SHP77 (cell line): Measurements from ENCODE around the gene IL22RA2.

Experiments used
- DNase-seq, 2 experiments: peaks; one replicate each; lab custom pipeline; 2025; lab: John Stamatoyannopoulos, UW

The IL22RA2 gene

DNA sequence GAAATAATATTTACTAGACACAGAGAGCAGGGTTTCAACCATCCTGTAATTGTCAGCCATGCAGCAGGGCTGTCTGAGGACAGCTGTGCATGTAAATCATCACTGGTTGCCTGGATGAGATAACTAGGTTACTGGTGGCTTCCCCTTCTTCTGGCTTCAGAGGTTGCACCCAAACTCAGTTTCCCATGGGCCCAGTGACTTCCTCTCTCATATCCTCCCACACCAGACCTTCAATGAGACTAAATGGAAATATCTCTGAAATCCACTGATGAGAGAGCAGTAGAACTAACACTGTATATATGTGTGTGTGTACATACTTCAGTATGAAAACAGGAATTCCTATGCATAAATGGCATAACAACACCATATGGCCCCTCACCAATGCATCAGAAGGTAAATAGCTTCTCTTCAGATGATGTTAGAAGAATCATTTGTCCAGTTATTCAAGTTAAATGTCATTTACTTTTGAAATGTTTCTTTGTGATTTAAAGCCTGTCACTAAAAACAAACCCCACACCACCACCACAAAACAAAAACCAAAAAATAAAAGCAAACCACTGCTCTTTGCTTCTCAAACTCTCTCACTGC lies 77.7 kb downstream of the IL22RA2 start:
- no peak for DNase-seq

DNA sequence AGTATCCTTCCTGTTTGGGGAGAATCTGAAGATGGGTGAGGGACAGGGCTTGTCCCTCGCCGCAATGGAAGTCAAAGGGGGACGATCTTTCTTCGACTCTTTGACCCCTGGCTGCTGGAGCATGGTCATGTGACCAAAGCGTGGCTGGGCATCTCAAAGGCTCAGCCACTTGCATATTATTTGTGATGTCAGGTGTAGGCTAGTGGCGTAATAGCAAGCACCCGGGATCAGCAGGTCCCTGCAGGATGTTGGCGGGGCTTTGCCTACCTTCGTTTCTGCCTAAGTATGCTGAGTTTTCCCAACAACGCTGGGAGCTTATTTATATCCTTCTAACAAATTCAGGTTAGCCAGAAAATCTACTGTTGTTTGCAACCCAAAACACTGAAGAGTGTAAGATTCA lies 78.4 kb downstream of the IL22RA2 start:
- DNase-seq, result no peak

DNA sequence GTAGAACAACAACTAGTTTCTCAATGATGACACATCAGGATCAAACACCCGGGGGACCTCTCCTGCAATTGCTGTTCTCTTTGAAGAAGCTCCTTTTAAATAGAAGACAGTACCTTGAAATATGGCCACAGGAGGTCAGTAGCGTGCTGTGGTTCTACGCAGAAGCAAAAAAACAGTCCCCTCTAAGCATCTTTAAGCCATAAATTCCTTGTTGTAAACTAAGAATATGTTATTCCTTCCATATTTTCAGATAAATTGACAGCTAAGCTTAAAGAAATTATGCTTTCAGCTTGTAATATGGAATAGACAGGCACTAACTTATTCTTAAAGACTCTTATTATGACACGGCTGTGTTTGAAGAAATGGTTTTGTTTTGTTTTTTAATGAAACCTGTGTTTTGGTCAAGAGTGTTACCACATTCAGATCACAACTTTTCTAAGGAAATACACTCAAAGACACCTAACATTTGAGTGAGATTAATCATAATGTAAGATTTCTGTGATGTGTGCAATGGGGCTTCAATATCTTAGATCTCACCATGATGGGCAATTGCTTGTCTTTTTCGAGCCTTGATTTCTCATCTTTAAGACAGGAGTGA lies 78.9 kb downstream of the IL22RA2 start:
- peak; percentile 34 to 54 for DNase-seq
